ENCODE data around the gene ELOA2.
"Not testable (repeated sequence)": the region's sequence is repeated elsewhere in the genome, so short reads cannot be mapped to it uniquely, and the experiment has no call there.

The ELOA2 gene

GRCh38 chr18:47036927-47037578 is 1.6 kb upstream of the ELOA2 start:
- Histone ChIP-seq H3K36me3 (ENCODE audit: control insufficient read depth, insufficient read depth, low read length) (no peaks in the 10 kb centered on the region), H3K27me3 (replicated peaks; ENCODE audit: control insufficient read depth, insufficient read depth, low read length) (no peaks in the 10 kb centered on the region), H3K4me3 (replicated peaks; ENCODE audit: low read depth, low read length) (peak overlapping the region; percentile 5; the same call in 1 of the 2 replicates)
- TF ChIP-seq, protein P1, sequence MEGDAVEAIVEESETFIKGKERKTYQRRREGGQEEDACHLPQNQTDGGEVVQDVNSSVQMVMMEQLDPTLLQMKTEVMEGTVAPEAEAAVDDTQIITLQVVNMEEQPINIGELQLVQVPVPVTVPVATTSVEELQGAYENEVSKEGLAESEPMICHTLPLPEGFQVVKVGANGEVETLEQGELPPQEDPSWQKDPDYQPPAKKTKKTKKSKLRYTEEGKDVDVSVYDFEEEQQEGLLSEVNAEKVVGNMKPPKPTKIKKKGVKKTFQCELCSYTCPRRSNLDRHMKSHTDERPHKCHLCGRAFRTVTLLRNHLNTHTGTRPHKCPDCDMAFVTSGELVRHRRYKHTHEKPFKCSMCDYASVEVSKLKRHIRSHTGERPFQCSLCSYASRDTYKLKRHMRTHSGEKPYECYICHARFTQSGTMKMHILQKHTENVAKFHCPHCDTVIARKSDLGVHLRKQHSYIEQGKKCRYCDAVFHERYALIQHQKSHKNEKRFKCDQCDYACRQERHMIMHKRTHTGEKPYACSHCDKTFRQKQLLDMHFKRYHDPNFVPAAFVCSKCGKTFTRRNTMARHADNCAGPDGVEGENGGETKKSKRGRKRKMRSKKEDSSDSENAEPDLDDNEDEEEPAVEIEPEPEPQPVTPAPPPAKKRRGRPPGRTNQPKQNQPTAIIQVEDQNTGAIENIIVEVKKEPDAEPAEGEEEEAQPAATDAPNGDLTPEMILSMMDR (IDR thresholded peaks at IDR 0.05; ENCODE audit: insufficient read depth, low read length, poor library complexity, severe bottlenecking), result no peak
- DNase-seq (ENCODE audit: extremely low read depth, insufficient read length), result no peak

DNA sequence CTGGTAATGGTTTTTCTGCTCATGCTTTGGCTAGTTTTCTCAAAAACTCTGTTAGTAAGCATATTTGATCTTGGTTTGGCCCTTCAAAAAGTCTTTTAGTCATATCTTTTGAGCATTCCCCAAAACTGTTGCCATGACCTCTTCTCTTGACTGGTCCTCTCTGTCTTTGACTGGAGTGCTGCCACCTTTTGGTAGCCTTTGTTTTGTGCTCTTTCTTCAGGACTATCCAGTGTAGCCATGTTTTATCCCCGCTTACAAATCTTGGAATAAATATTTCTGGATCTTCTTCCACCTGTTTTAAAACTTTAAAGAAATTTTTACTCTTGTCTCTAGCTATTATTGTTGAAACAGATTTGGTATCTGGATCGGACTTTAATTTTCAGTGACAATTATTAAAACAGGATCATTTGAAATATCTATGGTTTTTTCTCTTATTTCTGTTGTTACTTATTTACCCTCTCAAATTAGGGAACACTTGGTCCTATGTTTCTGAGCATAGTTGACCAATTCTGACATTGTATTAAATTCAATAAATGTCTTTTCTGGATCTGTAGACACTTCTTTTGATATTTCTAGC is 965 bp upstream of the ELOA2 start:
- no peaks in the 10 kb centered on the region for H3K27me3 ChIP-seq (replicated peaks; ENCODE audit: control insufficient read depth, insufficient read depth, low read length)
- no peak for DNase-seq (ENCODE audit: extremely low read depth, insufficient read length)
- H3K36me3 ChIP-seq (ENCODE audit: control insufficient read depth, insufficient read depth, low read length), result no peaks in the 10 kb centered on the region
- TF ChIP-seq, protein P1 (IDR thresholded peaks at IDR 0.05; ENCODE audit: insufficient read depth, low read length, poor library complexity, severe bottlenecking), result peak; percentile 67
- H3K4me3 ChIP-seq (replicated peaks; ENCODE audit: low read depth, low read length), result no peak overlapping the region

- not testable (repeated sequence) for DNase-seq (ENCODE audit: extremely low read depth, insufficient read length); H3K4me3 ChIP-seq (replicated peaks; ENCODE audit: low read depth, low read length)
These were observed 830 bp downstream of the ELOA2 start for GRCh38 chr18:47034591-47034990.

GRCh38 chr18:47032945-47033344 is 2.5 kb downstream of the ELOA2 start:
- DNase-seq (ENCODE audit: extremely low read depth, insufficient read length), result no peak
- H3K4me3 ChIP-seq (replicated peaks; ENCODE audit: low read depth, low read length), result no peak overlapping the region
- H3K36me3 ChIP-seq (ENCODE audit: control insufficient read depth, insufficient read depth, low read length), result no peaks in the 10 kb centered on the region
- TF ChIP-seq, protein P1 (IDR thresholded peaks at IDR 0.05; ENCODE audit: insufficient read depth, low read length, poor library complexity, severe bottlenecking), result no peak
- H3K27me3 ChIP-seq (replicated peaks; ENCODE audit: control insufficient read depth, insufficient read depth, low read length), result no peaks in the 10 kb centered on the region

More at GRCh38 chr18:47034591-47034990, 830 bp downstream of the ELOA2 start:
- H3K27me3 ChIP-seq (replicated peaks; ENCODE audit: control insufficient read depth, insufficient read depth, low read length); H3K36me3 ChIP-seq (ENCODE audit: control insufficient read depth, insufficient read depth, low read length): not testable (repeated sequence)

- H3K4me3 ChIP-seq (replicated peaks; ENCODE audit: low read depth, low read length); H3K27me3 ChIP-seq (replicated peaks; ENCODE audit: control insufficient read depth, insufficient read depth, low read length); H3K36me3 ChIP-seq (ENCODE audit: control insufficient read depth, insufficient read depth, low read length); DNase-seq (ENCODE audit: extremely low read depth, insufficient read length): not testable (repeated sequence)
These were observed 4.5 kb downstream of the ELOA2 start for GRCh38 chr18:47030887-47031286.

DNA sequence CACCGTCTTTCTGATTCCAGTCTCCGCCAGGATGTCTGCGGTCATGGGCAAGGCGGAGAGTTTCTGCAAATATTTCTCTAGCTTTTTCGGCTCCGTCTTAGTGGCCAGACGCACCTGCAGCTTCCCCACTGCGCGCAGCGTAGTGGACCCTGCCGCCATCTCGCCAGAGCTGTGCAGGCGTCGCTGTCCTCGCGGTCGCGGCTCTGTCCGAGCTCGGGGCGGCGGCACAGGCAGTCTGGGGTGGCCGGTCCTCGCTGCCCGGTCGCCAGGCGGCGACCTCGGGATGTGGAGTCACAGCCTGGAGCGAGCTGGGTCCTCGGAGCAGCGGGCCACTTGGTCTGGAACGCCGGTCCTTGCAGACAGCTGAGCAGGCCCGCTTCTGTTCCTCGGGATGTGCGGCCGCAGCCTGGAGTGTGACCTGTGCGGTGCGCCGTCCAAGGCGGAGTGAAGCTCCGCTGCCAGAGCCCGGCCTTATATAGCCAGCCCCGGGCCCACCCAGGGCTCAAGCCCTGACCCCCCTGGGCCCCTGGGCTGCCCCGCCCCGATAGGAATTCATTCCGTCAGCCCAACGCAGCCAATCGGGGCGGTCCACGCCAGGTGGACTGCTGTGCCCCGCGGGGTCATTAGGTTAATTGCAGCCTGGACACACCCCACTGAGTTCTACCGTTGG is 5.6 kb downstream of the ELOA2 start:
- not testable (repeated sequence) for H3K36me3 ChIP-seq (ENCODE audit: control insufficient read depth, insufficient read depth, low read length); H3K4me3 ChIP-seq (replicated peaks; ENCODE audit: low read depth, low read length); H3K27me3 ChIP-seq (replicated peaks; ENCODE audit: control insufficient read depth, insufficient read depth, low read length); DNase-seq (ENCODE audit: extremely low read depth, insufficient read length)

DNA sequence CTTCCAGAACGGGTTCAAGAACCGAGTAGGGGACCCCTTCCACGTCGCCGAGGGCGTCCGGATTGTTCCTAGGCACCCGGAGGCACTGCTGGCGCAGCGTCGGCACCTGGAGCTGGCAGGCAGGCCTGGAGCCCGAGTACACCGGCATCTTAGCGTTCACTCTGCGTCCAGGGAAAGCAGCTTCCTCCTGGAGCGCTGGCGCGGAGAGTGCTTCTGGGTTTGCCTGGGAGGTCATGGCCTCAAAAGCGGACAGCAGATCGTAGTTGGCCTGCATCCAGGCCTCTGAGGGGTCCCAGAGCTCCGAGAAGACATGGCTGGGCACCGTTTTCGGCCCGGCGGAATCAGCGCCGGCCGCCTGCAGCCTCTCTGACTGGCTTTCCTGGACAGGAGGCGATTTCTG is 6.7 kb downstream of the ELOA2 start:
- H3K36me3 ChIP-seq (ENCODE audit: control insufficient read depth, insufficient read depth, low read length); DNase-seq (ENCODE audit: extremely low read depth, insufficient read length); H3K27me3 ChIP-seq (replicated peaks; ENCODE audit: control insufficient read depth, insufficient read depth, low read length); H3K4me3 ChIP-seq (replicated peaks; ENCODE audit: low read depth, low read length): not testable (repeated sequence)

DNA sequence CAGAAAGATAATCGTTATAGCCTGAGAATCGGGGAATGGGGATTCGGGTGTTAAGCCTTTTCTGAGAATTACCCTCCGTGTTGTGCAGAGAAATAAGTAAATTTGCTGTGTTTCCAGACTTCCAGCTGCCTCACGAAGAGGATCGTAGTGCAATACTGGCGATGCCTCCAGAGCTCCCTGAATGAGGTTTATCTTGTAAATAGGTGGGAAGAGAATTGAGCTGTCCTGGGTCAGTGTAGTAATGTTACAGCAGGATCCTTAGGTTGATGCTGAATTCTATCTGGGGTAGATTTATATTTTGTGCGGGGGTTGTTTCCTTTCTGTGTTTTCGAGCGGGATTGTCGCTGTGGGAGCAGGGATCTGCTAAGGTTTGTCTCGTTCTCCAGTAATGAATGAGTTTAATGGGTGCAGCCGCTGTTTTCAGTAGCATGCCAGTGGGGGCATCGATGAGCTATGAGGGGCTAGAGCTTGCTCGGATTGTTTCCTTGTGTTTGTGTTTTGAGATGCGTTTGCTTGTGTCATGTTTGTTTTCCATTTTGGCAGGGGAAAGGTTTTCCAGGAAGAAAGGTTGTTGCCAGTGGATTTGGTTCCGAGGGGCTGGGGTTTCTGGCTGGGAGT is 9.8 kb downstream of the ELOA2 start:
- not testable (repeated sequence) for H3K36me3 ChIP-seq (ENCODE audit: control insufficient read depth, insufficient read depth, low read length); H3K27me3 ChIP-seq (replicated peaks; ENCODE audit: control insufficient read depth, insufficient read depth, low read length); DNase-seq (ENCODE audit: extremely low read depth, insufficient read length); H3K4me3 ChIP-seq (replicated peaks; ENCODE audit: low read depth, low read length)

DNA sequence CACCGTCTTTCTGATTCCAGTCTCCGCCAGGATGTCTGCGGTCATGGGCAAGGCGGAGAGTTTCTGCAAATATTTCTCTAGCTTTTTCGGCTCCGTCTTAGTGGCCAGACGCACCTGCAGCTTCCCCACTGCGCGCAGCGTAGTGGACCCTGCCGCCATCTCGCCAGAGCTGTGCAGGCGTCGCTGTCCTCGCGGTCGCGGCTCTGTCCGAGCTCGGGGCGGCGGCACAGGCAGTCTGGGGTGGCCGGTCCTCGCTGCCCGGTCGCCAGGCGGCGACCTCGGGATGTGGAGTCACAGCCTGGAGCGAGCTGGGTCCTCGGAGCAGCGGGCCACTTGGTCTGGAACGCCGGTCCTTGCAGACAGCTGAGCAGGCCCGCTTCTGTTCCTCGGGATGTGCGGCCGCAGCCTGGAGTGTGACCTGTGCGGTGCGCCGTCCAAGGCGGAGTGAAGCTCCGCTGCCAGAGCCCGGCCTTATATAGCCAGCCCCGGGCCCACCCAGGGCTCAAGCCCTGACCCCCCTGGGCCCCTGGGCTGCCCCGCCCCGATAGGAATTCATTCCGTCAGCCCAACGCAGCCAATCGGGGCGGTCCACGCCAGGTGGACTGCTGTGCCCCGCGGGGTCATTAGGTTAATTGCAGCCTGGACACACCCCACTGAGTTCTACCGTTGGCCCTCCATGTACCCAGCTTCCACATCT is 11.5 kb downstream of the ELOA2 start:
- not testable (repeated sequence) for H3K36me3 ChIP-seq (ENCODE audit: control insufficient read depth, insufficient read depth, low read length); H3K27me3 ChIP-seq (replicated peaks; ENCODE audit: control insufficient read depth, insufficient read depth, low read length); DNase-seq (ENCODE audit: extremely low read depth, insufficient read length); H3K4me3 ChIP-seq (replicated peaks; ENCODE audit: low read depth, low read length)

GRCh38 chr18:47022821-47023220 is 12.6 kb downstream of the ELOA2 start:
- not testable (repeated sequence) for H3K36me3 ChIP-seq (ENCODE audit: control insufficient read depth, insufficient read depth, low read length); H3K27me3 ChIP-seq (replicated peaks; ENCODE audit: control insufficient read depth, insufficient read depth, low read length); H3K4me3 ChIP-seq (replicated peaks; ENCODE audit: low read depth, low read length); DNase-seq (ENCODE audit: extremely low read depth, insufficient read length)
